OCI-LY7 (cell line): ENCODE data around the gene HSF2BP. TPM values are rescaled to one million over a fixed set of nuclear protein-coding genes. Genes with fewer than 3 reads are reported as not detected.
"Not testable (repeated sequence)": the region's sequence is repeated elsewhere in the genome, so short reads cannot be mapped to it uniquely, and the experiment has no call there.

Experiments used
- BruUV-seq: library from RNA; stranded (reverse); fragments of 400-500 nt; replicated peaks from 2 replicates; lab custom pipeline; 2021; lab: Mats Ljungman, UMichigan
- CTCF ChIA-PET: fragments of 300-600 bp; sonication (Branson Sonifier 250); formaldehyde crosslinking; loops from one replicate; lab custom pipeline; 2022; ENCODE audit warnings: antibody characterized with exemption; ENCODE audit not compliant: unreplicated experiment; lab: Charles Lee
- POLR2A ChIA-PET: fragments of 300-600 bp; sonication (Branson Sonifier 250); formaldehyde crosslinking; loops from one replicate; lab custom pipeline; 2022; ENCODE audit warnings: antibody characterized with exemption; lab: Charles Lee
- DNase-seq: peaks from one replicate; pipeline ENCODE4 v3.0.0-alpha.2; 2015; ENCODE audit warnings: low spot score
- H2AFZ ChIP-seq: fragments of 200-600 bp; sonication (generic), shearing (Covaris generic); 2 replicates; pipeline ENCODE4 v1.6.1; 2014; ENCODE audit warnings: mild to moderate bottlenecking, antibody characterized with exemption, low read length, moderate library complexity
- H3K27ac ChIP-seq: fragments of 200-600 bp; sonication (generic); 2 replicates; pipeline ENCODE4 v1.5.1; 2014; ENCODE audit warnings: mixed run types, low read depth, mild to moderate bottlenecking, moderate library complexity, low read length, inconsistent platforms; ENCODE audit not compliant: poor library complexity, severe bottlenecking
- H3K36me3 ChIP-seq: fragments of 200-600 bp; sonication (generic); 2 replicates; pipeline ENCODE4 v1.6.1; 2014; ENCODE audit warnings: mild to moderate bottlenecking, antibody characterized with exemption, low read length, moderate library complexity, mixed read lengths; ENCODE audit not compliant: insufficient read depth
- H3K4me1 ChIP-seq: fragments of 200-600 bp; sonication (generic); 2 replicates; pipeline ENCODE4 v1.5.1; 2014; ENCODE audit warnings: mild to moderate bottlenecking, low read length; ENCODE audit not compliant: insufficient read depth, poor library complexity, severe bottlenecking
- H3K4me2 ChIP-seq: fragments of 200-600 bp; sonication (generic); 2 replicates; pipeline ENCODE4 v1.6.1; 2014; ENCODE audit warnings: mild to moderate bottlenecking, low read length
- H3K4me3 ChIP-seq: fragments of 200-600 bp; sonication (generic); 2 replicates; pipeline ENCODE4 v1.5.1; 2014; ENCODE audit warnings: mild to moderate bottlenecking, low read depth, low read length; ENCODE audit not compliant: poor library complexity, severe bottlenecking
- H3K79me2 ChIP-seq: fragments of 200-600 bp; sonication (generic); 2 replicates; pipeline ENCODE4 v1.6.1; 2016; ENCODE audit warnings: low read depth, mild to moderate bottlenecking, low read length, moderate library complexity, mixed read lengths; ENCODE audit not compliant: insufficient read depth
- H3K9me2 ChIP-seq: fragments of 200-600 bp; sonication (generic); 2 replicates; pipeline ENCODE4 v1.6.1; 2016; ENCODE audit warnings: mild to moderate bottlenecking, low read length, mixed read lengths; ENCODE audit not compliant: insufficient read depth
- H3K9me3 ChIP-seq: fragments of 200-600 bp; sonication (generic); 2 replicates; pipeline ENCODE4 v1.6.1; 2014; ENCODE audit warnings: mild to moderate bottlenecking, mixed run types, low read length, mixed read lengths
- H4K20me1 ChIP-seq: fragments of 200-600 bp; sonication (generic); 2 replicates; pipeline ENCODE4 v1.6.1; 2014; ENCODE audit warnings: mild to moderate bottlenecking, antibody characterized with exemption, low read length, moderate library complexity, mixed read lengths; ENCODE audit not compliant: insufficient read depth
- EZH2phosphoT487 ChIP-seq: fragments of 200-600 bp; sonication (generic); IDR thresholded peaks from 2 replicates; pipeline ENCODE4 v1.6.1; 2018; ENCODE audit warnings: low read depth, borderline replicate concordance, mild to moderate bottlenecking, mixed run types, antibody characterized with exemption, low read length, moderate library complexity, mixed read lengths
- intact Hi-C: fragments of 100-400 bp; cut with micrococcal nuclease; formaldehyde crosslinking; loops from one replicate; pipeline ENCODE4 v1.10.0; 2022; ENCODE audit not compliant: unreplicated experiment
- total RNA-seq, 2 experiments: library from RNA; depleted of rRNA in 1 of 2; stranded (reverse); fragments of >200 nt in 1 of 2; shearing (Covaris generic) in 1 of 2; gene quantifications; 2 replicates each; pipeline ENCODE4 v1.2.3, GENCODE V29; 2014 to 2022
- TF ChIP-seq, protein P1 (sequence below): fragments of 200-600 bp; sonication (generic); conservative IDR thresholded peaks from 2 replicates; pipeline ENCODE4 v1.5.1; 2014; ENCODE audit warnings: mild to moderate bottlenecking, antibody characterized with exemption, low read length, moderate library complexity, mixed read lengths

Gene HSF2BP
- total RNA-seq, 2 experiments from 2014 or later: 3.5 to 5.1 TPM

DNA sequence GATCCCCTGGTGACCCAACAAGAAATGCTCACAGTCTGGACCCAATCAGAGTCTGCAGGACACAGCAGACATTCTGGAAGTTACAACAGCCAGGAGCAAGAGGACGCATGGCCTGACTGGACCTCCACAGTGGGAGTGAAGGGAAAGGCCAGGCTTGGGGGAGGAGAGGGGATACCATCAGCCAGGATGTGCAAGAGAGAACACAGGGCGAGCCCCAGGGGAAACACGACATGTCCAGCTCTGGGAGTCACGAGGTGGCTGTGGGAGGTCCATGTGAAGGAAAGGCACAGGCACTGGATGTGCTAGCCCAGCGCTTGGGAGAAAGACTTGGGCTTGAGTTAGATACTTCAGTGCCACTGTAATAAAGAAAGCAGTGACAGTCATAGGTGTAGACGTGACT lies 87.3 kb downstream of the HSF2BP start:
- H2AFZ ChIP-seq: no peak overlapping the region
- TF ChIP-seq, protein P1, sequence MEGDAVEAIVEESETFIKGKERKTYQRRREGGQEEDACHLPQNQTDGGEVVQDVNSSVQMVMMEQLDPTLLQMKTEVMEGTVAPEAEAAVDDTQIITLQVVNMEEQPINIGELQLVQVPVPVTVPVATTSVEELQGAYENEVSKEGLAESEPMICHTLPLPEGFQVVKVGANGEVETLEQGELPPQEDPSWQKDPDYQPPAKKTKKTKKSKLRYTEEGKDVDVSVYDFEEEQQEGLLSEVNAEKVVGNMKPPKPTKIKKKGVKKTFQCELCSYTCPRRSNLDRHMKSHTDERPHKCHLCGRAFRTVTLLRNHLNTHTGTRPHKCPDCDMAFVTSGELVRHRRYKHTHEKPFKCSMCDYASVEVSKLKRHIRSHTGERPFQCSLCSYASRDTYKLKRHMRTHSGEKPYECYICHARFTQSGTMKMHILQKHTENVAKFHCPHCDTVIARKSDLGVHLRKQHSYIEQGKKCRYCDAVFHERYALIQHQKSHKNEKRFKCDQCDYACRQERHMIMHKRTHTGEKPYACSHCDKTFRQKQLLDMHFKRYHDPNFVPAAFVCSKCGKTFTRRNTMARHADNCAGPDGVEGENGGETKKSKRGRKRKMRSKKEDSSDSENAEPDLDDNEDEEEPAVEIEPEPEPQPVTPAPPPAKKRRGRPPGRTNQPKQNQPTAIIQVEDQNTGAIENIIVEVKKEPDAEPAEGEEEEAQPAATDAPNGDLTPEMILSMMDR: no peak
- TF ChIP-seq EZH2phosphoT487: no peak
- no peaks in the 10 kb centered on the region for H3K4me1 ChIP-seq
- no TSS peak for BruUV-seq
- DNase-seq: no peak
- CTCF ChIA-PET: no interaction called here
- H3K36me3 ChIP-seq: no peaks in the 10 kb centered on the region
- no peak overlapping the region for H3K4me2 ChIP-seq
- H3K9me3 ChIP-seq: no peaks in the 10 kb centered on the region
- no peaks in the 10 kb centered on the region for H4K20me1 ChIP-seq
- no peaks in the 10 kb centered on the region for H3K9me2 ChIP-seq
- intact Hi-C loops: no loop called here
- POLR2A ChIA-PET: no interaction called here
- H3K27ac ChIP-seq: no peak overlapping the region
- no peaks in the 10 kb centered on the region for H3K79me2 ChIP-seq
- no peak overlapping the region for H3K4me3 ChIP-seq

DNA sequence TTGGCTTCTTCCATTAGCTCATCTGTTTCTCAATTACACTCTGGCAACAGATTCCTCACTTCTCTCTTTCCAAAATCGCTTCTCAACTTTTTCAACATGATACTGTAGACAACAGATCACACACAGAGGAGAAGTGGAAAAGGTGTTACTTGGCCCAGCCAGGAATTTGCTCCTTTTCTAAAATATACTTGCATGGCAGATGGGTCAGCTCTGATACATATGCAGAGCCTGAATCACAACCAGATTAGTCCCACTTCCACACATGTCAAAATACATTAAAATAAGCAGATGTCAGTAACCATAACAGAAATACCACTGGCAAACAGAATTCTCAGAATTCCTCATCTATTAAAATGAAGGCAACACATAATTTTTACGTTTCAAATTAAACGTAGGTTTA lies 89.1 kb downstream of the HSF2BP start:
- H3K9me2 ChIP-seq, BruUV-seq, POLR2A ChIA-PET: not testable (repeated sequence)

DNA sequence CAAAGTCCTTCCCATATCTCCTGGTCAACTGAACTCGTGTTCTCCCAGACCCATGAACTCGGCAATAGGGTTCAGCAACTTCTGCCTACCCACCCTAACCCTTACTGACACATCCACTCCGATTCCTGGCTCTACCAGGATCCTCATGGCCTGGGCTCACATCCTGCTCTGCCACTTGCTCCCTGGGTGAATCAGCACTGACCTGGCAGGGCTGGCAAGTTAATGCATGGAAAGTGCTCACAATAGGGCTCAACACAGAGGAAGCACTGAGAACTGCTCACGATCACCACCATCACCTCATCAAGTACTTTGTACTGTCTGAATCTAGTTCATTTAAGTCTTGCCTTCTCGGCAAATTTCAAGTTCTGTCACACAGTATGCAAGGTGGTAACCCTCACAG lies 96.8 kb downstream of the HSF2BP start:
- H4K20me1 ChIP-seq, H3K4me2 ChIP-seq, H3K9me3 ChIP-seq, DNase-seq, H3K79me2 ChIP-seq, H3K9me2 ChIP-seq, H3K4me3 ChIP-seq, H3K27ac ChIP-seq, intact Hi-C loops, H3K4me1 ChIP-seq, POLR2A ChIA-PET, H2AFZ ChIP-seq, H3K36me3 ChIP-seq, BruUV-seq, CTCF ChIA-PET: not testable (repeated sequence)

More for the DNA sequence above, 89.1 kb downstream of the HSF2BP start:
- H3K4me1 ChIP-seq, H3K4me3 ChIP-seq, H3K9me3 ChIP-seq, H3K79me2 ChIP-seq, H3K4me2 ChIP-seq, CTCF ChIA-PET, H4K20me1 ChIP-seq, H3K36me3 ChIP-seq, H2AFZ ChIP-seq, intact Hi-C loops, H3K27ac ChIP-seq, DNase-seq: not testable (repeated sequence)

DNA sequence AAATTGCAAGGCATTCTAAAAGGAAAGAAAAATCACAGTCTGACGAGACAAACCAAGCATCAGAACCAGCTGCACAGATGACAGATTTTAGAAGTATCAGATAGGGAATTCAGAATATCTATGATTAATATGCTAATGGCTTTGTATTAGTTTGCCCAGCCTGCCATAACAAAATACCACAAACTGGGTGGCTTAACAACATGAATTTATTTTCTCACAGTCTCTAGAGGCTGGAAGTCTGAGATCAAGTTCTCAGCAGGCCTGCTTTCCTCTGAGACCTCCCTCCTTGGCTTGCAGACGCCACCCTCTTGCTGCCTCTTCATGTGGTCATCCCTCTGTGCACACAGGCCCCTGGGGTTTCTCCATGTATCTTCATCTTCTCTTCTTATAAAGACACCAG lies 118.7 kb downstream of the HSF2BP start:
- BruUV-seq, CTCF ChIA-PET: not testable (repeated sequence)

DNA sequence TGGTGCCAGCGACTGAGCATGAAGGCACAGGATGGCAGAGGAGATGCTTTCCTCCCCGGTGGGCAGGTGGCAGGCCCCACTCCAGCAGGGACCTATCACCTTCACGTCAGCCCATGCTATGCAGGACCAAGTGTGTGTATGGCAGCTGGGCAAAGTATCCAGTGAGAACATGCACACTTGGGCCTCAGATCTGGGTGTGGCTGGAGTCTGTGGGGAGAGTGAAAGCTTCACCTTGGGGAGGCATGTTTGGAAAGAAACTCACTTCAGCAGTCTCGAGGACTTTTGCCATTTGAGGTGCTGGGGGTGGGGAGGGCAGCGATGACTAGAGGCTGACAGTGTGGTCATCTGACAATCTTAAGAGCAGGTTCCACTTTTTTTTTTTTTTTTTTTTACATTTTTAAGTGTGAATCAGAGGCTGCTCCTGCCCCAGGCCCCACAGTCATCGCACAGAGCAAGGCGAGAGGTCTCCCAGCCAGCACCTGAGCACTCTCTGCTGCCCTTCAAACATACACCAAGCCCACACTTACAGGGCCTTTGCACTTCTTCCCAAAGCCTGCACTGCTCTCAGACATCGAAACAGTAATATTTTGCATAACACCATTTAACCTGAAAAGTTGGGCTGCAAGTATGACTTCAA lies 136.7 kb downstream of the HSF2BP start:
- CTCF ChIA-PET, DNase-seq, H4K20me1 ChIP-seq, POLR2A ChIA-PET, H3K9me3 ChIP-seq, H3K9me2 ChIP-seq, H3K4me1 ChIP-seq, H3K27ac ChIP-seq, H2AFZ ChIP-seq, intact Hi-C loops, BruUV-seq, H3K4me2 ChIP-seq, H3K4me3 ChIP-seq, H3K79me2 ChIP-seq, H3K36me3 ChIP-seq: not testable (repeated sequence)

More for the DNA sequence above, 118.7 kb downstream of the HSF2BP start:
- H4K20me1 ChIP-seq, intact Hi-C loops, H3K79me2 ChIP-seq, H3K36me3 ChIP-seq, H3K4me3 ChIP-seq, H3K9me2 ChIP-seq, DNase-seq, H3K4me1 ChIP-seq, H3K27ac ChIP-seq, H3K4me2 ChIP-seq, H2AFZ ChIP-seq, H3K9me3 ChIP-seq, POLR2A ChIA-PET: not testable (repeated sequence)

DNA sequence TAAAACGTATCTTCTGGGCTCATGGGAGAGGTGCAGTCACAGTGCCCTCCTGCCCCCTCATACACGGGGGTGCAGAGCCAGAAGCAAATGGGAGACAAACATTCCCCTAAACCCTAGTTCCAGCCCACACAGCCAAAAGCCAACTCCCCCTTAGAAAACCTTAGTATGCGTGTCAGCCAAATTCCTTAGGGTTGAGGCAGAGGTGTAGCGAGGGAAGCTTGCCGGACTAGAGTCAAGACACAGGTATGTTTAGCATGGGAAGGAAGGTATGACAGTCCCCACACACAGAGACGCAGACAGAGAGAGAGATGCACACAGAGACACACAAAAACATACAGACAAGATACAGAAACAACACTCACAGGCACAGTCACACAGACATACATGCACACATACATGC lies 141.6 kb downstream of the HSF2BP start:
- DNase-seq, H3K79me2 ChIP-seq, H3K27ac ChIP-seq, H3K4me2 ChIP-seq, POLR2A ChIA-PET, CTCF ChIA-PET, H3K9me3 ChIP-seq, H4K20me1 ChIP-seq, BruUV-seq, intact Hi-C loops, H3K4me1 ChIP-seq, H2AFZ ChIP-seq, H3K4me3 ChIP-seq, H3K36me3 ChIP-seq, H3K9me2 ChIP-seq: not testable (repeated sequence)
